ENCODE measurements around the gene OR2W1. TPM values are rescaled to one million over a fixed set of nuclear protein-coding genes. Genes with fewer than 3 reads are reported as not detected.

The OR2W1 gene
- total and polyA plus RNA-seq, 7 donors: not detected

DNA sequence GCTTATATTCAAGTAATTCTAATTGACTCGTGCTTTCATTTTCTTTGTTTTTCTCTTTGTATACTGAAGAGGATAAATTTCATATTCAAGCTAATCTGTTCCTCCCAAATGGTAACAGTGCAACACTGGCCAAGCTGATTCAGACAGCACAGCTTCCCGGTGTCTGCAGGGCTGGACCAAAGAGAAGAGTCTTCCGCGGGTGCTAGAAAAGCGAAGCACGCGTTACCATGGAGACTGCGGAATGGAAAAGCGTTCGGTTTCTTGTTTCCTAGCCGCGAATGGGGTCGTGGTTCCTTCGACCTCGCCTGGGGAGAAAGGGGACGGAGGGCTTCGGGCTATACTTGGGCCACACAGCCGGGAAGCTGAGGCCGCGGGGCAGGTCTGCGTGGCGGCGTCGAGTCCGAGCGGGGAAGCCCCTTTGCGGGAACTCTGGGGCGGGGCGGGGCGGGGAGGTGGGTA is 33.7 kb downstream of the OR2W1 start:
- no peak overlapping the region for H3K27ac ChIP-seq
- DNase-seq (peak in 1 of 2 donors; percentile 55), ATAC-seq (no peak)
- intact Hi-C loops (cut with DNase I): no loop called here
- H3K27me3 ChIP-seq (ENCODE audit: insufficient read depth in 3 of 3, low read length in 2 of 3): peaks cover 0 to 81% (median 10%) of the 10 kb centered on the region in 3 donors
- no peaks in the 10 kb centered on the region for H3K4me1 ChIP-seq
- TF ChIP-seq, protein P1, sequence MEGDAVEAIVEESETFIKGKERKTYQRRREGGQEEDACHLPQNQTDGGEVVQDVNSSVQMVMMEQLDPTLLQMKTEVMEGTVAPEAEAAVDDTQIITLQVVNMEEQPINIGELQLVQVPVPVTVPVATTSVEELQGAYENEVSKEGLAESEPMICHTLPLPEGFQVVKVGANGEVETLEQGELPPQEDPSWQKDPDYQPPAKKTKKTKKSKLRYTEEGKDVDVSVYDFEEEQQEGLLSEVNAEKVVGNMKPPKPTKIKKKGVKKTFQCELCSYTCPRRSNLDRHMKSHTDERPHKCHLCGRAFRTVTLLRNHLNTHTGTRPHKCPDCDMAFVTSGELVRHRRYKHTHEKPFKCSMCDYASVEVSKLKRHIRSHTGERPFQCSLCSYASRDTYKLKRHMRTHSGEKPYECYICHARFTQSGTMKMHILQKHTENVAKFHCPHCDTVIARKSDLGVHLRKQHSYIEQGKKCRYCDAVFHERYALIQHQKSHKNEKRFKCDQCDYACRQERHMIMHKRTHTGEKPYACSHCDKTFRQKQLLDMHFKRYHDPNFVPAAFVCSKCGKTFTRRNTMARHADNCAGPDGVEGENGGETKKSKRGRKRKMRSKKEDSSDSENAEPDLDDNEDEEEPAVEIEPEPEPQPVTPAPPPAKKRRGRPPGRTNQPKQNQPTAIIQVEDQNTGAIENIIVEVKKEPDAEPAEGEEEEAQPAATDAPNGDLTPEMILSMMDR (IDR thresholded peaks at IDR 0.05): no peak
- peak overlapping the region; percentile 60 for H3K4me3 ChIP-seq
- no peaks in the 10 kb centered on the region for H3K36me3 ChIP-seq (ENCODE audit: insufficient read depth in 1 of 2, low read depth in 1 of 2)
- 0 to 2% (median 1%) methylated on average over 30 of the region's 30 CpGs for WGBS, 3 donors
- no peaks in the 10 kb centered on the region for H3K9me3 ChIP-seq

DNA sequence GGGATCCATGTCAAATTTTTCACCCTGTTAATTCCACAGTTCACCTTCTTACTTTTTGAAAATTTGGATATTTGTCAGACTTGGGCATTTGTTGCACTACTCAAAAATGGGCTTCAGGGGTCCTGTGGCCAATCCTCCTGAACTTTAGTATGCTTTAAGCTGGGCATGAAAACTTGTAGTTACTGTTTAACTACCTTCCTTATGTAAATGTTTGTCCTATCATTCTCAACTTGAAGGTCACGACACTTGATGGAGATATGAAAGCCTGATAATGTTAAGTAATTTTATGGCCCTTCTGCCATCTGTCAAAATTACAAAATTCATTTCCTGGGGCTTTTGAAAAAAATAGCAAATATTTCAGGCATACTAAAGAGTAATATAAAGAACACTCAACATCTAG is 35.6 kb downstream of the OR2W1 start:
- ATAC-seq (no peak), DNase-seq (no peak)
- no peaks in the 10 kb centered on the region for H3K4me1 ChIP-seq
- no peaks in the 10 kb centered on the region for H3K9me3 ChIP-seq
- TF ChIP-seq, protein P1 (IDR thresholded peaks at IDR 0.05): no peak
- no peak overlapping the region for H3K27ac ChIP-seq
- 83 to 86% (median 85%) methylated on average over 1 of the region's 1 CpG for WGBS, 3 donors
- no peak overlapping the region for H3K4me3 ChIP-seq
- intact Hi-C loops (cut with DNase I): no loop called here
- peaks cover 0 to 74% (median 2%) of the 10 kb centered on the region in 3 donors for H3K27me3 ChIP-seq (ENCODE audit: insufficient read depth in 3 of 3, low read length in 2 of 3)
- no peaks in the 10 kb centered on the region for H3K36me3 ChIP-seq (ENCODE audit: insufficient read depth in 1 of 2, low read depth in 1 of 2)

DNA sequence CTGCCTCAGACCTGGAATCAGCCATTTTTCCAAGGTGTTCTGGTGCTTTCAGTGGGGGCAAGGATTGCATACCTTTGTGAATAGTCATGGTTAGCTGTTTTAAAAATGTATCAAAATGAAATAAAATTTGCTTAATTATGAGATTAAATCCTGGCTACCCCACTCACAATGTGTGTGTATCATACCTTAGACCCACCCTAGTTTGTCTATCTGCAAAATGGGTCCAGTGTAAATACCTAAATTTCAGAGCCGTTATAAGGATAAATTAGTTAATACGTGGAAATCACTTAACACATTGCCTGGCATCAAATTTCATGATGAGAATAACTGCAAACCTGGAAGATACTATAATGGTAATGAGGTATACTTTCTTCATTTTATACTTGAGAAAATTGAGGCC is 36.9 kb downstream of the OR2W1 start:
- ATAC-seq (no peak), DNase-seq (no peak)
- intact Hi-C loops (cut with DNase I): no loop called here
- TF ChIP-seq, protein P1 (IDR thresholded peaks at IDR 0.05): no peak
- Histone ChIP-seq H3K4me1 (no peaks in the 10 kb centered on the region), H3K9me3 (no peaks in the 10 kb centered on the region), H3K27ac (no peak overlapping the region), H3K4me3 (no peak overlapping the region), H3K27me3 (ENCODE audit: insufficient read depth in 3 of 3, low read length in 2 of 3) (peaks cover 0 to 61% (median 2%) of the 10 kb centered on the region in 3 donors), H3K36me3 (ENCODE audit: insufficient read depth in 1 of 2, low read depth in 1 of 2) (no peaks in the 10 kb centered on the region)
- WGBS, 3 donors: 73 to 84% (median 77%) methylated on average over 2 of the region's 2 CpGs

DNA sequence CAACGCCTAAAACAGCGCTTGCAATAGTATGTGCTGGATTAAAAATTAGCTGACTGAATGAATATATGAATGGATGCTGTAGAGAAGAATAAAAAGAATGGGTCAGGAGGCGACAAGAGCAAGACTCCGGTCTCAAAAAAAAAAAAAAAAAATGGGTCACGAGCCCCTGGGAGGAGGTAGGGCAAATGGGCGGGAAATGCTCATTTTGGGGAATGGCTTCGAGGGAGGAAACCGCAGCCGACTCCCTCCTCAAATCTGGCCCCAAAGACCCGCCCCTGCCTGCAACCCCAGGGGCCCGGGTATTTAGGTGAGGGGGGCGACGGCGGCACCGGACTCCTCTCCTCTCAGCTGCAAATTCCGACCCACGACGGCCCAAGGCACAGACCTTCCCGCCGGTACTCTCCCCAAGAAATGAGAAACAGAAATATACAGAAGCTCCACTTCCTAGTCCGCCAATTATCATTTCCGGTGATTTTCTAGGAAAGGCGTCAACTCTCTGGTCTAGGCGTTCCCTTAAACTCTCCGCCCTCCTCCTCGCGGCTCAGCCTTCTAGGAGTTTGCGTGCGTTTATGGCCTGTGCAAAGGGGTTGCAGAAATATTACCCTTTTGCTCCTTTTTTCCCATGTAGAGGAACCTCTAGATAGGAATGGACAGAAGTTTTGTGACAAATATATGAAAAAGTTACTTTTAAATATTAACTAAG is 39.6 kb downstream of the OR2W1 start, which contains the start of gene ZNF311:
Gene ZNF311 (minus strand): TSS at position 133 of the 703 bp plus-strand sequence. CDS start 1,361 bp downstream, outside the sequence.
- TF ChIP-seq, protein P1 (IDR thresholded peaks at IDR 0.05): no peak
- H3K4me3 ChIP-seq: peak within 1 kb of the TSS; percentile 66
- no peaks in the 10 kb centered on the region for H3K9me3 ChIP-seq
- DNase-seq (peak; percentile 30 to 71), ATAC-seq (peak in 3 of 4 donors; percentile 48 to 69 (median 56))
- H3K4me1 ChIP-seq: no peaks in the 10 kb centered on the region
- no peak within 1 kb of the TSS for H3K27ac ChIP-seq
- 6 to 8% (median 7%) methylated on average over 28 to 29 of the region's 29 CpGs for WGBS, 3 donors
- intact Hi-C loops (cut with DNase I): no loop called here
- peaks cover 0 to 37% (median 0%) of the 10 kb centered on the region in 3 donors for H3K27me3 ChIP-seq (ENCODE audit: insufficient read depth in 3 of 3, low read length in 2 of 3)
- no peaks in the 10 kb centered on the region for H3K36me3 ChIP-seq (ENCODE audit: insufficient read depth in 1 of 2, low read depth in 1 of 2)

All from psoas muscle (tissue), 8 donors.